Mucosa of descending colon (tissue), 3 donors: ENCODE measurements around the gene ZNF831. TPM values are rescaled to one million over a fixed set of nuclear protein-coding genes. Genes with fewer than 3 reads are reported as not detected.

ENCODE experiments used
- ATAC-seq: fragments of 200-7000 bp; cut with Tn5 transposase; one replicate; pipeline ENCODE4 v1.9.1; 2020; ENCODE audit warnings: mild to moderate bottlenecking, moderate library complexity
- DNase-seq, 3 donors: peaks; one replicate each; pipeline ENCODE4 v3.0.0-alpha.2; 2020
- H3K36me3 ChIP-seq: fragments of 200-600 bp; one replicate; pipeline ENCODE4 v1.8.0; 2021; ENCODE audit warnings: low read depth, mild to moderate bottlenecking
- H3K4me1 ChIP-seq: fragments of 200-600 bp; one replicate; pipeline ENCODE4 v1.8.0; 2021; ENCODE audit warnings: low read depth, mild to moderate bottlenecking
- H3K4me3 ChIP-seq: fragments of 200-600 bp; one replicate; pipeline ENCODE4 v1.8.0; 2021; ENCODE audit warnings: mild to moderate bottlenecking
- H3K9me3 ChIP-seq: fragments of 200-600 bp; one replicate; pipeline ENCODE4 v1.8.0; 2021; ENCODE audit warnings: mild to moderate bottlenecking
- CTCF ChIP-seq: fragments of 200-600 bp; IDR thresholded peaks from one replicate; pipeline ENCODE4 v1.8.0; 2022; ENCODE audit warnings: antibody characterized with exemption, mild to moderate bottlenecking
- intact Hi-C, 2 donors: fragments of 100-400 bp; cut with DNase I in 1 of 2; cut with micrococcal nuclease in 1 of 2; formaldehyde crosslinking; loops; one replicate each; pipeline versions ENCODE4 v1.11.0 to v1.11.1; 2022; cut with DNase I, micrococcal nuclease
- long read RNA-seq, 2 donors: library from polyadenylated mRNA; unstranded; transcript quantifications; one replicate each; pipeline ENCODE4 v2.0.0, GENCODE V29; 2019 to 2021
- total RNA-seq, 3 donors: library from RNA; stranded (reverse); fragmentation: NEBNext Ultra II Directional in 2 of 3; extraction: Animal tissue kit (Norgen Biotek cat#: 25700) in 2 of 3; gene quantifications; one replicate each; pipeline versions ENCODE4 v1.2.1 to v1.2.4, GENCODE V29; 2021 to 2023
- donor health status: DM: no; HTN: no; CAD: no; lungs with moderate emphysema.
- donor health status: DM: no; HTN: no; CAD: no.
- donor health status: DM: no; HTN: yes; CAD: no.

ZNF831 gene
- under 1 TPM; 0.38 to 0.89 (median 0.57) TPM for total RNA-seq
- long read RNA-seq, donor 1 = 0 reads
- long read RNA-seq, donor 2 = 0 reads

GRCh38 chr20:59163631-59164530 is at the start of gene ZNF831:
TSS of gene ZNF831 (plus strand) at chr20:59163821. CDS start at chr20:59191020, 27,199 bp downstream.
- intact Hi-C loops = no loop called here
- H3K4me1 ChIP-seq = peaks cover 17% of the 10 kb centered on the region
- H3K9me3 ChIP-seq = no peaks in the 10 kb centered on the region
- H3K36me3 ChIP-seq = no peaks in the 10 kb centered on the region
- DNase-seq = no peak
- ATAC-seq = peak; percentile 26
- no peak for TF ChIP-seq CTCF
- H3K4me3 ChIP-seq = no peak within 1 kb of the TSS

- ATAC-seq = no peak
- H3K4me1 ChIP-seq = no peaks in the 10 kb centered on the region
- no peak for DNase-seq
These were observed 46.1 kb upstream of the ZNF831 start for GRCh38 chr20:59117526-59117925.

GRCh38 chr20:59118855-59119254 is 44.8 kb upstream of the ZNF831 start:
- intact Hi-C loops = no loop called here
- Histone ChIP-seq H3K9me3 (no peaks in the 10 kb centered on the region), H3K36me3 (no peaks in the 10 kb centered on the region), H3K4me1 (no peaks in the 10 kb centered on the region), H3K4me3 (no peak overlapping the region)
- no peak for DNase-seq
- ATAC-seq = no peak
- no peak for TF ChIP-seq CTCF

More at GRCh38 chr20:59117526-59117925, 46.1 kb upstream of the ZNF831 start:
- no peak for TF ChIP-seq CTCF
- intact Hi-C loops = no loop called here
- H3K4me3 ChIP-seq = no peak overlapping the region
- no peaks in the 10 kb centered on the region for H3K36me3 ChIP-seq
- H3K9me3 ChIP-seq = no peaks in the 10 kb centered on the region

GRCh38 chr20:59120491-59120890 is 43.1 kb upstream of the ZNF831 start:
- ATAC-seq (peak; percentile 17), DNase-seq (no peak)
- no peaks in the 10 kb centered on the region for H3K36me3 ChIP-seq
- H3K9me3 ChIP-seq = no peaks in the 10 kb centered on the region
- H3K4me1 ChIP-seq = no peaks in the 10 kb centered on the region
- intact Hi-C loops = no loop called here
- TF ChIP-seq CTCF = no peak
- no peak overlapping the region for H3K4me3 ChIP-seq

GRCh38 chr20:59120919-59121318 is 42.7 kb upstream of the ZNF831 start:
- Histone ChIP-seq H3K4me3 (no peak overlapping the region), H3K9me3 (no peaks in the 10 kb centered on the region), H3K36me3 (no peaks in the 10 kb centered on the region), H3K4me1 (no peaks in the 10 kb centered on the region)
- intact Hi-C loops = no loop called here
- TF ChIP-seq CTCF = no peak
- DNase-seq (no peak), ATAC-seq (no peak)
